NCI-H524 treated with DMSO at 0.1 percent for 48 hours (cell line): ENCODE results near the gene CFHR5.
"Not testable (repeated sequence)": the region's sequence is repeated elsewhere in the genome, so short reads cannot be mapped to it uniquely, and the experiment has no call there.

Experiments
- DNase-seq: peaks from one replicate; lab custom pipeline; 2025; lab: John Stamatoyannopoulos, UW

The CFHR5 gene

GRCh38 chr1:196977278-196977677 is at the start of gene CFHR5:
Gene CFHR5 (plus strand): TSS chr1:196977556. CDS start chr1:196977665, 109 bp downstream.
- DNase-seq, result no peak

- not testable (repeated sequence) for DNase-seq
Observed at GRCh38 chr1:196932853-196933252, 44.5 kb upstream of the CFHR5 start.

- no peak for DNase-seq
Observed at GRCh38 chr1:196933531-196934189, 43.7 kb upstream of the CFHR5 start.

- DNase-seq, result not testable (repeated sequence)
Observed at GRCh38 chr1:196941474-196941873, 35.9 kb upstream of the CFHR5 start.

GRCh38 chr1:196943568-196943967 is 33.8 kb upstream of the CFHR5 start, which contains the start of gene CFHR2:
Gene CFHR2 (plus strand): TSS chr1:196943738. CDS start chr1:196943881, 143 bp downstream.
- not testable (repeated sequence) for DNase-seq

- DNase-seq, result no peak
Observed at GRCh38 chr1:196951711-196952394, 25.5 kb upstream of the CFHR5 start.

- no peak for DNase-seq
Observed at GRCh38 chr1:196954778-196955177, 22.6 kb upstream of the CFHR5 start.

- no peak for DNase-seq
Observed at GRCh38 chr1:196955926-196956325, 21.4 kb upstream of the CFHR5 start.

GRCh38 chr1:196960854-196961253 is 16.5 kb upstream of the CFHR5 start:
- DNase-seq, result no peak

GRCh38 chr1:196970182-196970581 is 7.2 kb upstream of the CFHR5 start:
- no peak for DNase-seq

- no peak for DNase-seq
Observed at GRCh38 chr1:196976278-196976677, 1.1 kb upstream of the CFHR5 start.

GRCh38 chr1:196980859-196981258 is 3.5 kb downstream of the CFHR5 start:
- DNase-seq, result no peak

GRCh38 chr1:196982247-196982646 is 4.9 kb downstream of the CFHR5 start:
- DNase-seq, result not testable (repeated sequence)

- DNase-seq, result peak; percentile 6
Observed at GRCh38 chr1:196991919-196992651, 14.7 kb downstream of the CFHR5 start.

- no peak for DNase-seq
Observed at GRCh38 chr1:196993916-196994315, 16.6 kb downstream of the CFHR5 start.

GRCh38 chr1:196997423-196997822 is 20.1 kb downstream of the CFHR5 start:
- DNase-seq, result no peak

GRCh38 chr1:197001828-197002227 is 24.5 kb downstream of the CFHR5 start:
- no peak for DNase-seq

GRCh38 chr1:197003132-197003531 is 25.8 kb downstream of the CFHR5 start:
- no peak for DNase-seq

- DNase-seq, result no peak
Observed at GRCh38 chr1:197008861-197009260, 31.5 kb downstream of the CFHR5 start.

- no peak for DNase-seq
Observed at GRCh38 chr1:197011614-197012013, 34.3 kb downstream of the CFHR5 start.

GRCh38 chr1:197013234-197013633 is 35.9 kb downstream of the CFHR5 start:
- no peak for DNase-seq

- no peak for DNase-seq
Observed at GRCh38 chr1:197016751-197017150, 39.4 kb downstream of the CFHR5 start.
